GM23248 (cell line): ENCODE data around the gene NAV2. TPM values are rescaled to one million over a fixed set of nuclear protein-coding genes. Genes with fewer than 3 reads are reported as not detected.
A peak's percentile ranks its signal among the peaks of the same experiment; 100 is the strongest.

ENCODE experiments used
- DNase-seq: peaks from one replicate; pipeline ENCODE4 v3.0.0-alpha.2; 2015
- H2AFZ ChIP-seq: fragments of 200-600 bp; sonication (generic); 2 replicates; pipeline ENCODE4 v1.6.1; 2016; ENCODE audit warnings: antibody characterized with exemption
- H3F3A ChIP-seq: fragments of 200-600 bp; sonication (generic); 2 replicates; pipeline ENCODE4 v1.6.1; 2016; ENCODE audit warnings: mild to moderate bottlenecking, antibody characterized with exemption, mixed run types; ENCODE audit not compliant: insufficient read depth
- H3K27ac ChIP-seq: fragments of 200-600 bp; sonication (generic); 2 replicates; pipeline ENCODE4 v1.5.1; 2016; ENCODE audit warnings: mild to moderate bottlenecking
- H3K27me3 ChIP-seq: fragments of 200-600 bp; sonication (generic); replicated peaks from 2 replicates; pipeline ENCODE4 v1.6.1; 2016; ENCODE audit warnings: mild to moderate bottlenecking; ENCODE audit not compliant: insufficient read depth
- H3K36me3 ChIP-seq: fragments of 200-600 bp; sonication (generic); 2 replicates; pipeline ENCODE4 v1.6.1; 2016; ENCODE audit warnings: low read depth, mild to moderate bottlenecking
- H3K4me1 ChIP-seq: fragments of 200-600 bp; sonication (generic); 2 replicates; pipeline ENCODE4 v1.6.1; 2016; ENCODE audit warnings: mild to moderate bottlenecking; ENCODE audit not compliant: insufficient read depth
- H3K4me2 ChIP-seq: fragments of 200-600 bp; sonication (generic); one replicate; pipeline ENCODE4 v1.6.1; 2016; ENCODE audit warnings: mild to moderate bottlenecking; ENCODE audit not compliant: unreplicated experiment
- H3K4me3 ChIP-seq: fragments of 200-600 bp; sonication (generic); 2 replicates; pipeline ENCODE4 v1.5.1; 2016; ENCODE audit warnings: mild to moderate bottlenecking
- H3K79me2 ChIP-seq: fragments of 200-600 bp; sonication (generic); 2 replicates; pipeline ENCODE4 v1.6.1; 2016; ENCODE audit warnings: mild to moderate bottlenecking; ENCODE audit not compliant: insufficient read depth
- H3K9ac ChIP-seq: fragments of 200-600 bp; sonication (generic); 2 replicates; pipeline ENCODE4 v1.6.1; 2016; ENCODE audit warnings: mild to moderate bottlenecking
- H3K9me2 ChIP-seq: fragments of 200-600 bp; sonication (generic); 2 replicates; pipeline ENCODE4 v1.6.1; 2016; ENCODE audit warnings: mixed run types, mild to moderate bottlenecking, moderate library complexity; ENCODE audit not compliant: insufficient read depth
- H3K9me3 ChIP-seq: fragments of 200-600 bp; sonication (generic); one replicate; pipeline ENCODE4 v1.6.1; 2017; ENCODE audit warnings: low read depth
- H4K20me1 ChIP-seq: fragments of 200-600 bp; sonication (generic); 2 replicates; pipeline ENCODE4 v1.6.0; 2016; ENCODE audit not compliant: insufficient read depth
- EZH2 ChIP-seq: fragments of 200-600 bp; sonication (generic); IDR thresholded peaks from 2 replicates; pipeline ENCODE4 v1.6.1; 2018; ENCODE audit warnings: antibody characterized with exemption, mild to moderate bottlenecking; ENCODE audit not compliant: insufficient read depth, poor library complexity, severe bottlenecking
- EZH2phosphoT487 ChIP-seq: fragments of 200-600 bp; sonication (generic); IDR thresholded peaks from 2 replicates; pipeline ENCODE4 v1.6.1; 2018; ENCODE audit warnings: antibody characterized with exemption, moderate library complexity, mild to moderate bottlenecking, low read depth; ENCODE audit not compliant: insufficient read depth
- WGBS, 2 experiments: methylation state at CpG; one replicate each; pipeline ENCODE4 v1.1.6; 2015 to 2017; ENCODE audit warnings: low lambda C conversion rate in 2 of 2, low coverage in 1 of 2; ENCODE audit errors: missing lambda C conversion rate in 2 of 2; 5-methylcytosine and 5-hydroxymethylcytosine counted together
- in situ Hi-C: fragments of 300-500 bp; cut with MboI; formaldehyde crosslinking; loops from 2 replicates; pipeline ENCODE4 v1.15.0; 2020
- polyA plus RNA-seq: library from polyadenylated mRNA; unstranded; fragments of >200 nt; fragmentation: Nextera tagmentation; extraction: Ambion mirVana; gene quantifications from 2 replicates; pipeline ENCODE4 v1.2.1, GENCODE V29; 2016
- total RNA-seq: library from RNA; depleted of rRNA; stranded (reverse); fragments of >200 nt; shearing (Covaris generic); gene quantifications from 2 replicates; pipeline ENCODE4 v1.2.3, GENCODE V29; 2014

Gene NAV2
- total and polyA plus RNA-seq, 2 experiments from 2014 or later = 5.7 to 11.9 TPM

- Histone ChIP-seq H3K79me2 (peaks cover 100% of the 10 kb centered on the region), H3K4me1 (no peaks in the 10 kb centered on the region)
Observed at GRCh38 chr11:19843079-19843478, 130.4 kb downstream of the NAV2 start.

GRCh38 chr11:19844012-19844411, 131.4 kb downstream of the NAV2 start:
- peaks cover 7% of the 10 kb centered on the region; the same call in 1 of the 2 replicates for H3F3A ChIP-seq
- H3K79me2 ChIP-seq = peaks cover 100% of the 10 kb centered on the region
- no peak overlapping the region for H3K27ac ChIP-seq
- no peaks in the 10 kb centered on the region for H3K9me3 ChIP-seq
- TF ChIP-seq EZH2 = no peak
- H3K4me1 ChIP-seq = no peaks in the 10 kb centered on the region
- H2AFZ ChIP-seq = no peak overlapping the region
- H3K4me3 ChIP-seq = no peak overlapping the region
- no peak for DNase-seq
- no peak overlapping the region for H3K9ac ChIP-seq
- H4K20me1 ChIP-seq = no peaks in the 10 kb centered on the region
- H3K4me2 ChIP-seq = no peak overlapping the region
- in situ Hi-C loops = no loop called here
- peaks cover 2% of the 10 kb centered on the region; the same call in 1 of the 2 replicates for H3K36me3 ChIP-seq
- no peaks in the 10 kb centered on the region for H3K27me3 ChIP-seq
- H3K9me2 ChIP-seq = no peaks in the 10 kb centered on the region

More at GRCh38 chr11:19843079-19843478, 130.4 kb downstream of the NAV2 start:
- TF ChIP-seq EZH2 (no peak), EZH2phosphoT487 (no peak)
- Histone ChIP-seq H3K27me3 (no peaks in the 10 kb centered on the region), H3K9ac (no peak overlapping the region), H3F3A (peaks cover 7% of the 10 kb centered on the region; the same call in 1 of the 2 replicates), H2AFZ (no peak overlapping the region), H3K4me3 (no peak overlapping the region), H3K9me2 (no peaks in the 10 kb centered on the region), H4K20me1 (no peaks in the 10 kb centered on the region), H3K9me3 (no peaks in the 10 kb centered on the region), H3K4me2 (no peak overlapping the region), H3K36me3 (peaks cover 2% of the 10 kb centered on the region; the same call in 1 of the 2 replicates), H3K27ac (no peak overlapping the region)
- no peak for DNase-seq
- WGBS, 2 experiments = 65 to 80% methylated on average over 2 of the region's 2 CpGs
- in situ Hi-C loops = no loop called here

- Histone ChIP-seq H3K4me1 (no peaks in the 10 kb centered on the region), H3K4me2 (no peak overlapping the region), H3K27ac (no peak overlapping the region), H3K79me2 (peaks cover 98% of the 10 kb centered on the region), H3K9ac (no peak overlapping the region), H3F3A (0 out of 2 replicates have a peak, but pooled peaks cover 7% of the 10 kb centered on the region), H3K4me3 (no peak overlapping the region), H4K20me1 (no peaks in the 10 kb centered on the region), H3K36me3 (peaks cover 2% of the 10 kb centered on the region; the same call in 1 of the 2 replicates), H3K9me2 (no peaks in the 10 kb centered on the region), H2AFZ (no peak overlapping the region), H3K27me3 (no peaks in the 10 kb centered on the region), H3K9me3 (no peaks in the 10 kb centered on the region)
- WGBS, 2 experiments = 95 to 97% methylated on average over 2 of the region's 2 CpGs
- TF ChIP-seq EZH2 (no peak), EZH2phosphoT487 (no peak)
- in situ Hi-C loops = no loop called here
- no peak for DNase-seq
Observed at GRCh38 chr11:19844806-19845205, 132.2 kb downstream of the NAV2 start.

GRCh38 chr11:19845626-19846025, 133.0 kb downstream of the NAV2 start:
- Histone ChIP-seq H3K4me1 (0 out of 2 replicates have a peak, but pooled peaks cover 6% of the 10 kb centered on the region), H3F3A (0 out of 2 replicates have a peak, but pooled peaks cover 7% of the 10 kb centered on the region), H2AFZ (no peak overlapping the region), H3K9me3 (no peaks in the 10 kb centered on the region), H3K9ac (no peak overlapping the region), H3K79me2 (peaks cover 92% of the 10 kb centered on the region), H3K27ac (no peak overlapping the region), H4K20me1 (no peaks in the 10 kb centered on the region), H3K36me3 (peaks cover 2% of the 10 kb centered on the region; the same call in 1 of the 2 replicates), H3K4me3 (no peak overlapping the region), H3K4me2 (no peak overlapping the region), H3K9me2 (no peaks in the 10 kb centered on the region), H3K27me3 (no peaks in the 10 kb centered on the region)
- no peak for DNase-seq
- in situ Hi-C loops = no loop called here
- TF ChIP-seq EZH2 (no peak), EZH2phosphoT487 (no peak)

GRCh38 chr11:19846654-19847305, 134.1 kb downstream of the NAV2 start:
- H3K9ac ChIP-seq = no peak overlapping the region
- peaks cover 9% of the 10 kb centered on the region; the same call in 1 of the 2 replicates for H3F3A ChIP-seq
- no peak overlapping the region for H3K4me3 ChIP-seq
- H3K27ac ChIP-seq = no peak overlapping the region
- no peaks in the 10 kb centered on the region for H3K27me3 ChIP-seq
- H3K4me2 ChIP-seq = no peak overlapping the region
- no peaks in the 10 kb centered on the region for H3K9me3 ChIP-seq
- H2AFZ ChIP-seq = no peak overlapping the region
- TF ChIP-seq EZH2phosphoT487 (no peak), EZH2 (no peak)
- H3K4me1 ChIP-seq = 0 out of 2 replicates have a peak, but pooled peaks cover 6% of the 10 kb centered on the region
- DNase-seq = peak; percentile 18
- no peaks in the 10 kb centered on the region for H3K9me2 ChIP-seq
- in situ Hi-C loops = no loop called here
- WGBS, 2 experiments = 80 to 82% methylated on average over 6 of the region's 6 CpGs
- H3K36me3 ChIP-seq = peaks cover 2% of the 10 kb centered on the region; the same call in 1 of the 2 replicates
- peaks cover 92% of the 10 kb centered on the region for H3K79me2 ChIP-seq
- no peaks in the 10 kb centered on the region for H4K20me1 ChIP-seq
